ENCODE data around the gene TNFRSF1B. TPM values are rescaled to one million over a fixed set of nuclear protein-coding genes. Genes with fewer than 3 reads are reported as not detected.
A peak's percentile ranks its signal among the peaks of the same experiment; 100 is the strongest.

Gene TNFRSF1B
- total RNA-seq, 4 donors from 2014 or later, result 27.4 to 62.1 (median 43.5) TPM

GRCh38 chr1:12202190-12202497, 35.4 kb downstream of the TNFRSF1B start:
- no peak for DNase-seq (ENCODE audit: low spot score in 2 of 2)
- Histone ChIP-seq H3K27ac (no peak overlapping the region), H3K36me3 (peaks cover 0 to 58% (median 10%) of the 10 kb centered on the region in 3 donors), H3K4me3 (no peak overlapping the region), H3K27me3 (no peaks in the 10 kb centered on the region), H3K4me1 (peaks cover 0 to 13% (median 0%) of the 10 kb centered on the region in 4 donors), H3K9me3 (no peaks in the 10 kb centered on the region)
- WGBS, 2 donors, result 88 to 92% methylated on average over 6 of the region's 6 CpGs
- TF ChIP-seq EP300 (IDR thresholded peaks at IDR 0.05) (no peak), POLR2A (IDR thresholded peaks at IDR 0.05) (no peak), CTCF (IDR thresholded peaks at IDR 0.05) (no peak)

- H3K4me1 ChIP-seq, result peaks cover 0 to 13% (median 0%) of the 10 kb centered on the region in 4 donors
- H3K9me3 ChIP-seq, result no peaks in the 10 kb centered on the region
- no peaks in the 10 kb centered on the region for H3K27me3 ChIP-seq
- DNase-seq (ENCODE audit: low spot score in 2 of 2), result no peak
- H3K36me3 ChIP-seq, result peaks cover 0 to 59% (median 14%) of the 10 kb centered on the region in 3 donors
- WGBS, 2 donors, result 91 to 94% methylated on average over 4 of the region's 4 CpGs
- TF ChIP-seq POLR2A (IDR thresholded peaks at IDR 0.05), result no peak
- no peak for TF ChIP-seq CTCF (IDR thresholded peaks at IDR 0.05)
- TF ChIP-seq EP300 (IDR thresholded peaks at IDR 0.05), result no peak
- no peak overlapping the region for H3K4me3 ChIP-seq
- H3K27ac ChIP-seq, result no peak overlapping the region
Measured at GRCh38 chr1:12202577-12202976, 35.8 kb downstream of the TNFRSF1B start.

- Histone ChIP-seq H3K4me3 (no peak overlapping the region), H3K27me3 (no peaks in the 10 kb centered on the region), H3K9me3 (no peaks in the 10 kb centered on the region), H3K4me1 (peaks cover 0 to 19% (median 2%) of the 10 kb centered on the region in 4 donors), H3K36me3 (peaks cover 0 to 60% (median 15%) of the 10 kb centered on the region in 3 donors), H3K27ac (peak overlapping the region in 1 of 4 donors; percentile 40)
- DNase-seq (ENCODE audit: low spot score in 2 of 2), result no peak
- TF ChIP-seq POLR2A (IDR thresholded peaks at IDR 0.05) (no peak), CTCF (IDR thresholded peaks at IDR 0.05) (no peak), EP300 (IDR thresholded peaks at IDR 0.05) (no peak)
- WGBS, 2 donors, result 88 to 90% methylated on average over 20 of the region's 20 CpGs
Measured at GRCh38 chr1:12203216-12204007, 36.6 kb downstream of the TNFRSF1B start.

- Histone ChIP-seq H3K9me3 (no peaks in the 10 kb centered on the region), H3K4me1 (peaks cover 0 to 21% (median 6%) of the 10 kb centered on the region in 4 donors), H3K27ac (peak overlapping the region in 1 of 4 donors; percentile 40), H3K4me3 (no peak overlapping the region), H3K36me3 (peaks cover 0 to 60% (median 15%) of the 10 kb centered on the region in 3 donors), H3K27me3 (no peaks in the 10 kb centered on the region)
- 78 to 86% methylated on average over 7 of the region's 7 CpGs for WGBS, 2 donors
- TF ChIP-seq CTCF (IDR thresholded peaks at IDR 0.05) (no peak), EP300 (IDR thresholded peaks at IDR 0.05) (no peak), POLR2A (IDR thresholded peaks at IDR 0.05) (no peak)
- no peak for DNase-seq (ENCODE audit: low spot score in 2 of 2)
Measured at GRCh38 chr1:12204140-12204539, 37.3 kb downstream of the TNFRSF1B start.

All from tibial nerve (tissue), 4 donors.